ENCODE results near the gene ANKRD28. TPM values are rescaled to one million over a fixed set of nuclear protein-coding genes. Genes with fewer than 3 reads are reported as not detected.
A peak's percentile ranks its signal among the peaks of the same experiment; 100 is the strongest.

The ANKRD28 gene
- total RNA-seq, 1 experiment from 2014 or later, result 89.3 TPM

GRCh38 chr3:15638891-15639262, 158.9 kb downstream of the ANKRD28 start:
- ChIA-PET POLR2A (interaction anchor here (0.6 kb wide), 1 partner anchor 27 kb away, joined by 3 read pairs; no protein-coding TSS in a partner anchor), CTCF (no interaction called here)
- in situ Hi-C loops (cut with HindIII; ENCODE audit: low pct_unique_long_range_greater_than_20kb, low sequenced_read_pairs), result no loop called here

GRCh38 chr3:15638193-15638890, 159.4 kb downstream of the ANKRD28 start:
- peaks cover 40% of the 10 kb centered on the region for H3K4me1 ChIP-seq (ENCODE audit: control insufficient read depth, insufficient read depth, low read length)
- no peak for TF ChIP-seq POLR2AphosphoS5 (IDR thresholded peaks at IDR 0.05; ENCODE audit: low read depth, low read length)
- no peak for TF ChIP-seq REST (IDR thresholded peaks at IDR 0.05; ENCODE audit: insufficient read depth in 1 of 2, low read depth in 2 of 2, low read length in 1 of 2)
- TF ChIP-seq SIN3A (IDR thresholded peaks at IDR 0.05; ENCODE audit: borderline replicate concordance, insufficient read depth, low read depth, low read length), result no peak
- TF ChIP-seq TCF7L2 (IDR thresholded peaks at IDR 0.05; ENCODE audit: low read depth, low read length), result no peak
- TF ChIP-seq CTCF (IDR thresholded peaks at IDR 0.05), result no peak
- H3K36me3 ChIP-seq (ENCODE audit: control insufficient read depth, insufficient read depth, low read length), result no peaks in the 10 kb centered on the region
- no peak overlapping the region for H3K4me3 ChIP-seq (ENCODE audit: low read depth in 2 of 2, low read length in 2 of 2)
- DNase-seq (ENCODE audit: low read depth, low spot score) (no peak), ATAC-seq (no peak)
- BruUV-seq (replicated peaks), result no TSS peak
- POLR2A ChIA-PET, result no interaction called here
- in situ Hi-C loops (cut with HindIII; ENCODE audit: low pct_unique_long_range_greater_than_20kb, low sequenced_read_pairs) (no loop called here), intact Hi-C loops (cut with micrococcal nuclease; ENCODE audit: unreplicated experiment) (no loop called here)
- H3K27ac ChIP-seq (ENCODE audit: low read length), result peak overlapping the region; percentile 89
- H3K27me3 ChIP-seq (ENCODE audit: control insufficient read depth, insufficient read depth, low read length), result no peaks in the 10 kb centered on the region
- no peaks in the 10 kb centered on the region for H3K9me3 ChIP-seq (ENCODE audit: control insufficient read depth, insufficient read depth, low read depth, low read length)
- CTCF ChIA-PET, result no interaction called here

More at GRCh38 chr3:15638891-15639262, 158.9 kb downstream of the ANKRD28 start:
- no peak for DNase-seq (ENCODE audit: low read depth, low spot score)
- no peaks in the 10 kb centered on the region for H3K36me3 ChIP-seq (ENCODE audit: control insufficient read depth, insufficient read depth, low read length)
- intact Hi-C loops (cut with micrococcal nuclease; ENCODE audit: unreplicated experiment), result no loop called here
- H3K4me3 ChIP-seq (ENCODE audit: low read depth in 2 of 2, low read length in 2 of 2), result no peak overlapping the region
- no peaks in the 10 kb centered on the region for H3K27me3 ChIP-seq (ENCODE audit: control insufficient read depth, insufficient read depth, low read length)
- no TSS peak for BruUV-seq (replicated peaks)
- peaks cover 35% of the 10 kb centered on the region for H3K4me1 ChIP-seq (ENCODE audit: control insufficient read depth, insufficient read depth, low read length)
- no peaks in the 10 kb centered on the region for H3K9me3 ChIP-seq (ENCODE audit: control insufficient read depth, insufficient read depth, low read depth, low read length)
- TF ChIP-seq TCF7L2 (IDR thresholded peaks at IDR 0.05; ENCODE audit: low read depth, low read length), result no peak
- no peak for TF ChIP-seq CTCF (IDR thresholded peaks at IDR 0.05)
- TF ChIP-seq REST (IDR thresholded peaks at IDR 0.05; ENCODE audit: insufficient read depth in 1 of 2, low read depth in 2 of 2, low read length in 1 of 2), result no peak
- no peak for TF ChIP-seq POLR2AphosphoS5 (IDR thresholded peaks at IDR 0.05; ENCODE audit: low read depth, low read length)
- TF ChIP-seq SIN3A (IDR thresholded peaks at IDR 0.05; ENCODE audit: borderline replicate concordance, insufficient read depth, low read depth, low read length), result no peak
- no peak for ATAC-seq
- H3K27ac ChIP-seq (ENCODE audit: low read length), result peak overlapping the region; percentile 89
